ENCODE measurements around the gene TULP1. TPM values are rescaled to one million over a fixed set of nuclear protein-coding genes. Genes with fewer than 3 reads are reported as not detected.

TULP1 gene
- total RNA-seq, 1 experiment from 2014 or later = not detected

GRCh38 chr6:35505999-35506412, 6.7 kb downstream of the TULP1 start:
- in situ Hi-C loops (cut with HindIII; ENCODE audit: low pct_unique_long_range_greater_than_20kb, low sequenced_read_pairs) = no loop called here
- no peak for DNase-seq (ENCODE audit: low read depth, low spot score)

- in situ Hi-C loops (cut with HindIII; ENCODE audit: low pct_unique_long_range_greater_than_20kb, low sequenced_read_pairs) = no loop called here
- DNase-seq (ENCODE audit: low read depth, low spot score) = no peak
These were observed 9.2 kb downstream of the TULP1 start for GRCh38 chr6:35503534-35503933.

- no peak for DNase-seq (ENCODE audit: low read depth, low spot score)
- in situ Hi-C loops (cut with HindIII; ENCODE audit: low pct_unique_long_range_greater_than_20kb, low sequenced_read_pairs) = no loop called here
These were observed 10.9 kb downstream of the TULP1 start for GRCh38 chr6:35501784-35502183.

- DNase-seq (ENCODE audit: low read depth, low spot score) = peak; percentile 24
- in situ Hi-C loops (cut with HindIII; ENCODE audit: low pct_unique_long_range_greater_than_20kb, low sequenced_read_pairs) = no loop called here
These were observed 11.9 kb downstream of the TULP1 start for GRCh38 chr6:35500782-35501181.

- in situ Hi-C loops (cut with HindIII; ENCODE audit: low pct_unique_long_range_greater_than_20kb, low sequenced_read_pairs) = no loop called here
These were observed 13.3 kb downstream of the TULP1 start for GRCh38 chr6:35499372-35499771.

DNA sequence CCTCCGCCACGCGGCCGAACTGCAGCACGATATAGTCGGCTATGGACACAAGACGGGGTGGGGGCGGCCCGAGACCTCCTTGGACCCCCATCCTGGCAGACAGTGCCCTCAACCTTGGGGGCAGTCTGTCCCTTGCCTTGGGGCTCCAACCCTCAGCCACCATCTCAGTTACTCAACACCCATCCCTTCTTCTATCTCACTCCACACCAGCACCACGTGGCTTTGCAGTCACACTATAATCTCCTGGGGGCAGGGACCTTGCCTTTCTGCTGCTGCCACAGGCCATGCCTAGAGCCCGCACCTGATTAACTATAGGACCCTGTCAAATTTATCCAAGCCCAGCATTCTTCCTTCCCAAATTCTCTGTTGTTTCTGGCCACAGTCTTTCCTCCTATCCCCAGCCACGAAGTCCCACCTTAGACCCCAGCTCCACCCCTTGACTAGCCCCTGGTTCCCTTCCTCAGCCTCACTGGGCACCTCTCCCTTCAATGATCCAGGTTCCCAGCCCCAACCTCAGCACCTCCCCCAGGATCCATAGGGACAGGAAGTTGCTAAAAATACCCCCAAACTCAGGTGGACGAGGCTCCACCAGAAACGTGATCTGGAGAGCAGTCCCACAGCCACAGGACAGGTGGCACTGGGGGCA, 14.2 kb downstream of the TULP1 start:
- no peak for DNase-seq (ENCODE audit: low read depth, low spot score)
- in situ Hi-C loops (cut with HindIII; ENCODE audit: low pct_unique_long_range_greater_than_20kb, low sequenced_read_pairs) = no loop called here

More at GRCh38 chr6:35499372-35499771, 13.3 kb downstream of the TULP1 start:
- DNase-seq (ENCODE audit: low read depth, low spot score) = no peak

DNA sequence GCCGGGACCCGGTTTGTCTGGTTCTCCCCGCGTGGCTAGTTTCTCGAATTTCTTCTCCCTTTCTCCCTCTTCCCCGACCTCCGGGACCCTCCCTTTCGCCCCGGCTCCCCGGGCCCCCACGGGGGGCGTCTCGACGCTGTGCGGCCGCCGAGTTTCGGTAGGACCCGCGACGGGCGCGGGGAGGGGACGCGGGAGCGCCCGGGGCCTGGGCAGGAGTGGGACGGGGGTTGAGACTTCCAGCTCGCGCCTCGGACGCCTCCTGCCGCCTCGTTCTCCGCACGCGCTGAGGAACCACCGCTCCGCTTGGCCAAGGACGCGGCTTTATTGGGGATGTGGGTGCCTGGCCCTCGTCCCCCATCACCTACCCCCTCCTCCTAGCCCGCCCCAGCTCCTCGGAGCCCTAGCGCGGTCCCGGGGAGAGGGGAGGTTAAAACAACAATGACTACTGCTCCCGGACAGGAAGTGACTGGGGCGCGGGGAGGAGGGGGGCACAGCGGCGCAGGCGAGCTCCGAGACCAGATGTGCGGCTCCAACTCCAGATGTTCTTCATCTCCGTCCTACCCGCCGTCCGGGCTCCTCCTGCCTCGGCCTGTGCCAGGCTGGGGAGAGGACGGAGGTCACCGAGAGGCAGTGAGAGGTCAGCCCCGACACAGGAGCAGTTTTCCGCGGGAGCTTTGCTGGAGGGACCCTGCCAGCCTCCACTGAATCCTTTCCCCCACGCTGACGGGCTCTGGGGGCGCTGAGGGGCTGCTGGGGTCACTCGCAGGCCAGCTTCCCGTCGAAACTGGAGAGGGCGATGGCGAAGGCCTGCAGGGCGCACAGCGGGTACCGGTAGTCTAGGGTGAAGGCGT, 14.9 kb downstream of the TULP1 start:
- DNase-seq (ENCODE audit: low read depth, low spot score) = no peak

GRCh38 chr6:35496841-35497570, 15.7 kb downstream of the TULP1 start, which contains the start of gene TEAD3:
TSS of gene TEAD3 (minus strand) at chr6:35497079.
- DNase-seq (ENCODE audit: low read depth, low spot score) = peak; percentile 19
- in situ Hi-C loops (cut with HindIII; ENCODE audit: low pct_unique_long_range_greater_than_20kb, low sequenced_read_pairs) = no loop called here

More for the DNA sequence above, 14.9 kb downstream of the TULP1 start:
- in situ Hi-C loops (cut with HindIII; ENCODE audit: low pct_unique_long_range_greater_than_20kb, low sequenced_read_pairs) = no loop called here

GRCh38 chr6:35496036-35496840, 16.5 kb downstream of the TULP1 start:
- in situ Hi-C loops (cut with HindIII; ENCODE audit: low pct_unique_long_range_greater_than_20kb, low sequenced_read_pairs) = no loop called here
- DNase-seq (ENCODE audit: low read depth, low spot score) = no peak

DNA sequence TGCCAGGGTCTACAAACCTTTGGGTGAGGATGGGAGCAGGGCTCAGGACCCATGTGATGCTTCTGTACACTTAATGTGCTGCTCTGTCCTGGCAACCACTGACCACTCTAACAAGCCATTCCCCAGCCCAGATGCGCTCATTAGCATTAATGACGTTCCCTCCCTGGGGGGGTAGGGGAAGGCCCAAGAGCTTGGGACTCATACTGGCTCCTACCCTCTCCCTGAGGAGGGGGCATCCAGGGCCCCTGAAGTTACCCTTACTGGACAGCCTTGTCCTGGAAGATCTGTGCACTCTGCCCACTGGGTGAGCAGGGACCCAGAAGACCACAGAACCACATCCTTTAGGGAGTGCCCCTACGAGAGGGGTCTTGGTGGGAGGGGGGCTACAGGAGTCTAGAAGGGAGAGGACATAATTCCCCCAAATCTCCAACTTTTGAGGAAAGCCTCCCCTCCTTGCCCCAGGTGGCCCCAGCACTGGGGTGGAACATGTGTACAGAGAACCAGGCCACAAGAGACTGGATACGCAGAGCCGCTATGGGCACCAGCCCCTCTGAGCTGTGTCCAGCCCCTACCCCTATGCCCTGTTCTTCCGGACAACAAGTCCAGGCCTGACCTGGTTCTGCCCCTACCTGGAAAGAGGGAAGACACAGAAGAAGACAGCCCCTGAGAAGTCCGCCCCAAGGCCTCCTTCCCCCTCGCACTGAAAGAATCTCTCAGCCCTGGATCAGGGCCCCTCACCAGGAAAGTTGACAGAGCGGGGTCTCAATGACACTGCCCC, 17.2 kb downstream of the TULP1 start:
- in situ Hi-C loops (cut with HindIII; ENCODE audit: low pct_unique_long_range_greater_than_20kb, low sequenced_read_pairs) = no loop called here
- no peak for DNase-seq (ENCODE audit: low read depth, low spot score)

- in situ Hi-C loops (cut with HindIII; ENCODE audit: low pct_unique_long_range_greater_than_20kb, low sequenced_read_pairs) = no loop called here
- no peak for DNase-seq (ENCODE audit: low read depth, low spot score)
These were observed 18.5 kb downstream of the TULP1 start for GRCh38 chr6:35494161-35494563.

DNA sequence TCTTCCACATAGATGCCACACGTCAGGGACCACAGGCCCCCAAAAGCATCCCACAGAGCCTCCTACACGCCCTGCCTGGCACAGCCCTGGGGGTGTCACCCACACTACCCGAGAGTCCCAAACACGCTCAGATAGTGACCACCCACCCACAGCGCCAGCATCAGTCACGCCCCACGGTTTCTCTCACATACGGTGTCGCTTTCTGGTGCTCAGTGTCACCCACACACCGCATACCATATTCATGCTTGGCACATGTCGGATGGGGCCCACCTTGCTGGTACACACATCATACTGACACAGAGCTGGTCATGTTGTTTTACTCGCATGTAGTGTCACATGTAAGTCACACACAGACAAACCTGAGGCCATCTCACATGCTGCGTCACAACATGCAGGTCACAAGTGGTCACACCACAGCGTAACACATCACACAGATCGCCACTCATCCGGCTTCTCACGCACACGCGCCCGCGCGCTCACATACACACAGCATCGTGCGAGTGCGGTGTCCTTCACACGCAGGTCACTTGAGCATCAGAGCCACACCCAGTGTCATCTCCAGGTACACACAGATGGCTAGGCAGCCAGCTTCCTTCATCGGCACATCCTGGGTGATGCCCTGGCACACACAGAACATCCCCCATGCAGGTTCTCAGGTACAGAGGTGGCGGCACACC, 19.3 kb downstream of the TULP1 start:
- DNase-seq (ENCODE audit: low read depth, low spot score) = no peak
- in situ Hi-C loops (cut with HindIII; ENCODE audit: low pct_unique_long_range_greater_than_20kb, low sequenced_read_pairs) = no loop called here

DNA sequence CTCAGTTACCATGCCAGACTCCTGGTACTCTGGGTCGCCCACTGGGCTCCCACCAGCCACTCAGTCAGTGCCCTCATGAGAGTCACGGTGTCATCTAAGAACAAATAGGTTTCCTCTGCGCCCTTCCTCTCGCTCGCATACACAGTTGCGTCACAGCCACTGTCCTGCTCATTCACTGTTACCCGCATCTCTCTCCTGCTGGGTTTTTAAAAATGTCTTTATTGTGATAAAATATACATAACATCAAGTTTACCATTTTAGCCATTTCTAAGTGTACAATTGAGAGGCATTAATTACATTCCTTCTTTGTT, 19.8 kb downstream of the TULP1 start:
- DNase-seq (ENCODE audit: low read depth, low spot score) = no peak
- in situ Hi-C loops (cut with HindIII; ENCODE audit: low pct_unique_long_range_greater_than_20kb, low sequenced_read_pairs) = no loop called here

DNA sequence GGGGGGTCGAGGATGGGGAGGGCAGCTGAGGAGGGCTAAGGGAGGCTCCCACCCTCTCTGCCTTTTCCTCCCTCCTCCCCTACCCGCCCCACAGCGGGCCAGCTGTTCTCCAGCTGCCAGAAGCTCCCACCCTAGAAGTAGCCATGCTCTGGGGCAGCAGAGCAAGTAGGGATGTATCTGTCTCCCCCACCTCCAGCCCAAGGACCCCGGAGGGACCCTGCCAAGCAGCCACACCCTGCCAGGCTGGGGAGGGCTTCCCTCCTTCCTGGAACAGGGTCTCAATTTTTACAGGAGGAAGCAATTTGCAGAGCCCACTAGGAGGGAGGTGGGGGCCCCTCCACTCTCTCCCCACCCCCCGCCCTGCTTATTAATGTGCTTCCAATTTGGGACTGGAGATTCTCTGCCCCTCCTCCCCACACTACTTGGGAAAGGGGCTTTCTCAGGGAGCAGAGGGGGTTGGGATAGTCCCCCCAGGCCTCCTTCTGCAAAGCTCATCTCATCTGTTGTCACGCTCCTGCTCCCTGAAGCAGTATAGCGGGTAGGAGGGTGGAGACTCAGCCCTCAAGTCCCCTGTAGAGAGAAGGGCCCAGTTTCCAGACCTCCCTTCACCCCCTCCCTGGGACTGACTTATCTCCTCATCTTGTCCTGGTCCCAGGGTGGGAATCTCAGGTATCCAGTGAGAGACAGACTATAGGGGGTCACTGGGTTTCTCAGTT, 20.3 kb downstream of the TULP1 start:
- in situ Hi-C loops (cut with HindIII; ENCODE audit: low pct_unique_long_range_greater_than_20kb, low sequenced_read_pairs) = no loop called here
- DNase-seq (ENCODE audit: low read depth, low spot score) = no peak

DNA sequence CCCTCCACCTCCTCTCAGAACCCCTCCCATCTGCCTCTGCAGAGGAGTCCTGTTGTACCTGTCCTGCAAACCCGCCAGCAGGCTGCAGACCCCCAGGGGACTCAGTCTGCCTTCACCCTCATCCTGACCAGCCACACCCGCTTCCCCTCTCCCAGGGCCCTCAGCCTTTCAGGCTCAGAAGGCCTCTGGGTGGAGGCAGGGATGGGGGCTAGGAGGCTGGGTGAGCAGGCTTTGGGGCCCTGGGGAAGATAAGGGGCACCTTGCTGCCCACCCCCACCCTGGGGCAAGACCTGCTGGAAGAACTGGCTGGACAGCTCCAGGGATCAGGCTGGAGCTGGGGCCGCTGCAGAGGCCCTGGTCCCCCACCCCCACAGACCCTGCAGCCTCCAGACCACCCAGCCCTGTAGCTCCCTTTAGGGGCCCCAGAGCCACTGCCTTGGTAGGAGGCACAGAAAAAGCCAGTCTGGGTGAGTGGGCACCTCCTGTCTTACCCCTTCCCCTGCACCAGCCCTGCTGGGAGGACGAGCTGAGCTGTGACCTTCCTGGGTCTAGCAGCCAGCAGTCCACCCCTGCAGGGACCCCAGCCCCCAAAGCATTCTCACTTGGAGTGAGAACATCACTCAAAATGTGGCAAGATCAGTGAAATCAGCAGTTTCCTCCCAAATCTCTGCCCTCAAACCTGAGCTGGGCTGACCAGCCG, 21.0 kb downstream of the TULP1 start:
- DNase-seq (ENCODE audit: low read depth, low spot score) = no peak
- in situ Hi-C loops (cut with HindIII; ENCODE audit: low pct_unique_long_range_greater_than_20kb, low sequenced_read_pairs) = no loop called here

All from SK-MEL-5 (cell line).